ENCODE results near the gene TMEM184B. TPM values are rescaled to one million over a fixed set of nuclear protein-coding genes. Genes with fewer than 3 reads are reported as not detected.
"Not testable (repeated sequence)": the region's sequence is repeated elsewhere in the genome, so short reads cannot be mapped to it uniquely, and the experiment has no call there.

The TMEM184B gene
- total RNA-seq, 1 donor from 2014 or later: 39.1 TPM

DNA sequence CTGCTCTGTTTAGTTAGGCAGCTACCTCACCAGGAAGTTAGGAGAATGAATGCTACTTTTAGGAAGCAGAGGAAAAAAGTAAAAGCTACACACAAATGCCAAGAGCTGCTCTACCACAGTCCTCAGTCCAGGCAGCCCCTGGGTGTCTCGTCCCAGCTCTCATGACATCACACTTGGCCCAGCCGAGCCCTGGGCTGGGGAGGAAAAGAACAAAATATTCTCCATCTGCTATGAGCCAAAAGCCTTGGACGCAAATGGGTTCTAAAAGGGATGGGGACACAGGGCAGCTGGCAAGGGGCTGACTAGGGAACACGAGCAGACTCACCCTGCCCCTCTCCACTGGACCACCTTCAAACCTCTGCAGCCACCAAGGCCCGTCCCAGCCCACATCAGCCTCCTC, 26.1 kb downstream of the TMEM184B start:
- DNase-seq (ENCODE audit: low spot score): no peak
- Mint-ChIP-seq H3K4me3 (no peak overlapping the region), H3K36me3 (ENCODE audit: low read depth) (peaks cover 4% of the 10 kb centered on the region), H3K4me1 (ENCODE audit: low read depth) (no peaks in the 10 kb centered on the region), H3K9me3 (no peaks in the 10 kb centered on the region), H3K27ac (no peak overlapping the region), H3K27me3 (ENCODE audit: insufficient read depth) (no peaks in the 10 kb centered on the region)
- intact Hi-C loops (cut with micrococcal nuclease): no loop called here

- intact Hi-C loops (cut with micrococcal nuclease): no loop called here
- H3K4me1 Mint-ChIP-seq (ENCODE audit: low read depth): no peaks in the 10 kb centered on the region
- no peak for DNase-seq (ENCODE audit: low spot score)
- no peaks in the 10 kb centered on the region for H3K27me3 Mint-ChIP-seq (ENCODE audit: insufficient read depth)
- H3K9me3 Mint-ChIP-seq: no peaks in the 10 kb centered on the region
- H3K4me3 Mint-ChIP-seq: no peak overlapping the region
- H3K36me3 Mint-ChIP-seq (ENCODE audit: low read depth): peaks cover 4% of the 10 kb centered on the region
- H3K27ac Mint-ChIP-seq: no peak overlapping the region
These were observed 26.7 kb downstream of the TMEM184B start for GRCh38 chr22:38246046-38246658.

GRCh38 chr22:38244106-38244505, 28.7 kb downstream of the TMEM184B start:
- Mint-ChIP-seq H3K9me3 (no peaks in the 10 kb centered on the region), H3K4me3 (no peak overlapping the region), H3K36me3 (ENCODE audit: low read depth) (peaks cover 9% of the 10 kb centered on the region), H3K4me1 (ENCODE audit: low read depth) (no peaks in the 10 kb centered on the region), H3K27me3 (ENCODE audit: insufficient read depth) (no peaks in the 10 kb centered on the region), H3K27ac (no peak overlapping the region)
- DNase-seq (ENCODE audit: low spot score): no peak
- intact Hi-C loops (cut with micrococcal nuclease): no loop called here

GRCh38 chr22:38243007-38243765, 29.6 kb downstream of the TMEM184B start:
- Mint-ChIP-seq H3K4me1 (ENCODE audit: low read depth) (no peaks in the 10 kb centered on the region), H3K27ac (no peak overlapping the region), H3K4me3 (no peak overlapping the region), H3K9me3 (no peaks in the 10 kb centered on the region), H3K36me3 (ENCODE audit: low read depth) (peaks cover 9% of the 10 kb centered on the region), H3K27me3 (ENCODE audit: insufficient read depth) (no peaks in the 10 kb centered on the region)
- intact Hi-C loops (cut with micrococcal nuclease): no loop called here
- no peak for DNase-seq (ENCODE audit: low spot score)

- intact Hi-C loops (cut with micrococcal nuclease): no loop called here
- no peaks in the 10 kb centered on the region for H3K4me1 Mint-ChIP-seq (ENCODE audit: low read depth)
- H3K27ac Mint-ChIP-seq: no peak overlapping the region
- no peaks in the 10 kb centered on the region for H3K27me3 Mint-ChIP-seq (ENCODE audit: insufficient read depth)
- H3K4me3 Mint-ChIP-seq: no peak overlapping the region
- H3K9me3 Mint-ChIP-seq: no peaks in the 10 kb centered on the region
- no peak for DNase-seq (ENCODE audit: low spot score)
- H3K36me3 Mint-ChIP-seq (ENCODE audit: low read depth): peaks cover 12% of the 10 kb centered on the region
These were observed 32.0 kb downstream of the TMEM184B start for GRCh38 chr22:38240734-38241252.

GRCh38 chr22:38239101-38239761, 33.6 kb downstream of the TMEM184B start:
- no peaks in the 10 kb centered on the region for H3K4me1 Mint-ChIP-seq (ENCODE audit: low read depth)
- no peaks in the 10 kb centered on the region for H3K9me3 Mint-ChIP-seq
- intact Hi-C loops (cut with micrococcal nuclease): no loop called here

GRCh38 chr22:38238519-38239071, 34.2 kb downstream of the TMEM184B start:
- Mint-ChIP-seq H3K4me3 (no peak overlapping the region), H3K9me3 (no peaks in the 10 kb centered on the region), H3K27me3 (ENCODE audit: insufficient read depth) (no peaks in the 10 kb centered on the region), H3K36me3 (ENCODE audit: low read depth) (peaks cover 13% of the 10 kb centered on the region), H3K4me1 (ENCODE audit: low read depth) (no peaks in the 10 kb centered on the region), H3K27ac (no peak overlapping the region)
- intact Hi-C loops (cut with micrococcal nuclease): no loop called here
- no peak for DNase-seq (ENCODE audit: low spot score)

More at GRCh38 chr22:38239101-38239761, 33.6 kb downstream of the TMEM184B start:
- no peak for DNase-seq (ENCODE audit: low spot score)
- Mint-ChIP-seq H3K36me3 (ENCODE audit: low read depth) (peaks cover 15% of the 10 kb centered on the region), H3K27ac (no peak overlapping the region), H3K4me3 (no peak overlapping the region), H3K27me3 (ENCODE audit: insufficient read depth) (no peaks in the 10 kb centered on the region)

DNA sequence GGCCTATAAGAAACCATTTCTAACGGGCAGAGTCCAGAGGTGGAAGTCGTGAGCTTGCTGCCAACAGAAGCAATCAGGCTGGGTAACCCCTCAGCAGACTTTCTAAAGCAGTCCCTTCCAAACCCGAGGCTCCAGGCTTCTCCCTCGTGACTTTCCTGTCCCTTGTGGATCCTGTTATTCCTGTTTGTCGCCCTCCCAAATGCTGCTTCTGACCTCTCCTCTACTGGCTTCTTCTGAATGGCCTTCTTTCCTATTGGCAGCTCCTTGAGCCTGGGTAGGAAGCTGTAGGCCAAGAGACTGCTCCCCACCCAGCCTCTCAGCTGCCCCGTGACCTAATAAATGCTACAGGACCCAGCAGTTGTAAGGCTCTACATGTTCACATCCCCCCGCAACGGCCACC, 36.0 kb downstream of the TMEM184B start:
- no peak for DNase-seq (ENCODE audit: low spot score)
- H3K4me3 Mint-ChIP-seq: no peak overlapping the region
- H3K27ac Mint-ChIP-seq: no peak overlapping the region
- peaks cover 11% of the 10 kb centered on the region for H3K36me3 Mint-ChIP-seq (ENCODE audit: low read depth)
- H3K4me1 Mint-ChIP-seq (ENCODE audit: low read depth): no peaks in the 10 kb centered on the region
- no peaks in the 10 kb centered on the region for H3K27me3 Mint-ChIP-seq (ENCODE audit: insufficient read depth)
- intact Hi-C loops (cut with micrococcal nuclease): no loop called here
- no peaks in the 10 kb centered on the region for H3K9me3 Mint-ChIP-seq

DNA sequence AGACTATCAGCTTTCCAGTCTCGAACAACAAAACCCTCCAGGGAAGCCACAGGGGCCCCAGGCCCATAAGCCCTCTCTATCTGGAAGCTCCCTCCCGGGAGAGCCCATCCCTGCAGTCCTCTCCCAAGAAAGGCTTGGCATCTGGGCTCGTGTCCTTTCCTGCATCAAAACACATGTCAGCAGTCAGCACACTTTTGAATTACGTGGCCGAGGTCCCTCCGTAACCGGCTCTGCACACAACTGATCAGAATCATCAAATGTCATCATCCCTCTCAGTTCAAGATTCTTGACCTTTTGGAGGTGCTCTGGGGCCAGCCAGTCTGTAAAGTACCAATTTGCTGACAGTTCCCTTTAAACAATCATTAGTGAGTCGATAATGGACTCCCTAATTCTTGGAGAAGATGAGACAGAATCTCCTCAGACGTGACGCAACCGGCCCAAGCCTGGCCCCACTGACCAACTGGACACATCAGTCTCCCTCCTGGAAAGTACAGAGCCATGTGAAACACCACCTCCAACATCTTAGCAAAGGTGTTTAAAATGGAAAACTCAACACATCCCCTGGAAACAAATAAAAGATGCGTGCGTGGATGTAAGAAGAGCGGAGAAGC, 37.5 kb downstream of the TMEM184B start:
- peaks cover 16% of the 10 kb centered on the region for H3K36me3 Mint-ChIP-seq (ENCODE audit: low read depth)
- peaks cover 7% of the 10 kb centered on the region for H3K4me1 Mint-ChIP-seq (ENCODE audit: low read depth)
- no peak overlapping the region for H3K4me3 Mint-ChIP-seq
- H3K27ac Mint-ChIP-seq: no peak overlapping the region
- no peaks in the 10 kb centered on the region for H3K27me3 Mint-ChIP-seq (ENCODE audit: insufficient read depth)
- intact Hi-C loops (cut with micrococcal nuclease): no loop called here
- DNase-seq (ENCODE audit: low spot score): no peak
- no peaks in the 10 kb centered on the region for H3K9me3 Mint-ChIP-seq

DNA sequence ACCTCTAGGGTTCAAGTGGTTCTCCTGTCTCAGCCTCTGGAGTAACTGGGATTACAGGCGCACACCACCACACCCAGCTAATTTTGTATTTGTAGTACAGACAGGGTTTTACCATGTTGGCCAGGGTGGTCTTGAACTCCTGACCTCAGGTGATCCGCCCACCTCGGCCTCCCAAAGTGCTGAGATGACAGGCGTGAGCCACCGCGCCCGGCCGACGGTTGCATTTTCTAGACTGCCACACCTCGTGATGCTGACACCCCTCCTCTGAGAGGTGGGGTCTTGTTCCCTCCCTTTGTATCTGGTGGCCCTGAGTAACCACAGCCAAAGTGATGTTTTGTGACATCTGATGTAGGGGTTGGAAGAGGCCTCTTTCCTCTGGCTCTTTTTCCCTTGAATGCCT, 39.0 kb downstream of the TMEM184B start:
- H3K4me1 Mint-ChIP-seq (ENCODE audit: low read depth); intact Hi-C loops (cut with micrococcal nuclease); H3K27me3 Mint-ChIP-seq (ENCODE audit: insufficient read depth); H3K4me3 Mint-ChIP-seq; DNase-seq (ENCODE audit: low spot score); H3K27ac Mint-ChIP-seq; H3K9me3 Mint-ChIP-seq: not testable (repeated sequence)
- peaks cover 17% of the 10 kb centered on the region for H3K36me3 Mint-ChIP-seq (ENCODE audit: low read depth)

DNA sequence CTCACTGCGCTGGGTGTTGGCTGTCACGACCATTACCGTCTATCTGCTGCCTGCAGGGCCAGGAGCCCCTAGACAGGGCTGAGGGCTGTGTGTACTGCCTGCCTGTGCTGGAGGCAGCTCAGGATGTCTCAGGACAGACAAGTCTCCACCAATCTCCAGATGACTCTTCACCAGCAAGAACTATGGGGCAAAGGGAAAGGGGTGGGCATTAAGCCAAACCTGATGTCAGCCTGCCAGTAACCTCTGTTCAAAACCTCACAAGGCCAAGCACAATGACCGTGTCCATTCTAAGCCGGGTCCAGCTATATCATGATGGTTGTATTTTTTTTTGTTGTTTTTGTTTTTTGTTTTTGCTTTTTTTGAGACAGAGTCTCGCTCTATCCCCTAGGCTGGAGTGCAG, 39.4 kb downstream of the TMEM184B start:
- Mint-ChIP-seq H3K4me3 (no peak overlapping the region), H3K27me3 (ENCODE audit: insufficient read depth) (no peaks in the 10 kb centered on the region), H3K9me3 (no peaks in the 10 kb centered on the region), H3K4me1 (ENCODE audit: low read depth) (peaks cover 7% of the 10 kb centered on the region), H3K27ac (no peak overlapping the region), H3K36me3 (ENCODE audit: low read depth) (peaks cover 19% of the 10 kb centered on the region)
- DNase-seq (ENCODE audit: low spot score): no peak
- intact Hi-C loops (cut with micrococcal nuclease): no loop called here

DNA sequence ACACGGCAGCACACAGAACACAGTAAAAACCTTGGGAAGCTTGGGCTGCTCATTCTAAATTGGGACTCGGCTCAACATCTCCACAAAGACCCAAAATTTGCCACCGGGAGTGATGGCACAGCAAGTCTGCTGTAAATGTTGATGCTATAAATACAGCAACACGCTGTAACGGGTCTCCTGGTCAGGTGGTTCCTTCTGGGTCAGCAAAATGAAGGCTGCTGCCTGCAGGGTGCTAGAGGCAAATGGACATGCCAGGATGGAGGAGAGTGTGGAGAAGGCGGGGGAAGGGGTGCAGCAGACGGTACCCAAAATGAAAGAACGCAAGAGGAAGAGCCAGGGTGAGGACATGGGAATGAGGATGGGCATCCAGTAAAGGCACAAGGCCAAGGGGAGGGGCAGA, 40.6 kb downstream of the TMEM184B start:
- no peaks in the 10 kb centered on the region for H3K9me3 Mint-ChIP-seq
- no peak overlapping the region for H3K27ac Mint-ChIP-seq
- intact Hi-C loops (cut with micrococcal nuclease): no loop called here
- peaks cover 7% of the 10 kb centered on the region for H3K4me1 Mint-ChIP-seq (ENCODE audit: low read depth)
- H3K4me3 Mint-ChIP-seq: no peak overlapping the region
- H3K27me3 Mint-ChIP-seq (ENCODE audit: insufficient read depth): no peaks in the 10 kb centered on the region
- peaks cover 19% of the 10 kb centered on the region for H3K36me3 Mint-ChIP-seq (ENCODE audit: low read depth)
- no peak for DNase-seq (ENCODE audit: low spot score)
